ENCODE data around the gene NFAM1. TPM values are rescaled to one million over a fixed set of nuclear protein-coding genes. Genes with fewer than 3 reads are reported as not detected.

The NFAM1 gene
- total and polyA plus RNA-seq, 8 donors = 0.15 to 18.1 (median 0.83) TPM

- 71 to 85% (median 74%) methylated on average over 12 of the region's 12 CpGs for WGBS, 5 donors
These were observed 6.7 kb downstream of the NFAM1 start for GRCh38 chr22:42425337-42425988.

GRCh38 chr22:42419243-42419881 lies 12.8 kb downstream of the NFAM1 start:
- H3K36me3 ChIP-seq = no peaks in the 10 kb centered on the region
- H3K27ac ChIP-seq = no peak overlapping the region
- intact Hi-C loops (cut with DNase I; ENCODE audit: low total_unique reads) = no loop called here
- H3K4me1 ChIP-seq = peaks cover 0 to 4% (median 0%) of the 10 kb centered on the region in 4 donors
- TF ChIP-seq POLR2AphosphoS5 (IDR thresholded peaks at IDR 0.05) (no peak), POLR2A (IDR thresholded peaks at IDR 0.05) (no peak), CTCF (IDR thresholded peaks at IDR 0.05) (no peak), EP300 (IDR thresholded peaks at IDR 0.05) (no peak)
- no peak overlapping the region for H3K4me3 ChIP-seq
- H3K27me3 ChIP-seq = no peaks in the 10 kb centered on the region
- 69 to 88% (median 80%) methylated on average over 17 to 18 of the region's 18 CpGs for WGBS, 5 donors
- no peak for DNase-seq
- no peaks in the 10 kb centered on the region for H3K9me3 ChIP-seq

More at GRCh38 chr22:42425337-42425988, 6.7 kb downstream of the NFAM1 start:
- Histone ChIP-seq H3K27me3 (peaks cover 0 to 44% (median 0%) of the 10 kb centered on the region in 3 donors), H3K36me3 (no peaks in the 10 kb centered on the region), H3K27ac (no peak overlapping the region), H3K9me3 (no peaks in the 10 kb centered on the region), H3K4me1 (no peaks in the 10 kb centered on the region), H3K4me3 (no peak overlapping the region)
- TF ChIP-seq POLR2A (IDR thresholded peaks at IDR 0.05) = no peak
- TF ChIP-seq CTCF (IDR thresholded peaks at IDR 0.05) = no peak
- TF ChIP-seq POLR2AphosphoS5 (IDR thresholded peaks at IDR 0.05) = no peak
- TF ChIP-seq EP300 (IDR thresholded peaks at IDR 0.05) = no peak
- intact Hi-C loops (cut with DNase I; ENCODE audit: low total_unique reads) = no loop called here
- DNase-seq = peak in 1 of 2 donors; percentile 54

GRCh38 chr22:42418811-42419242 lies 13.4 kb downstream of the NFAM1 start:
- no peak for DNase-seq
- H3K4me1 ChIP-seq = peaks cover 0 to 4% (median 0%) of the 10 kb centered on the region in 4 donors
- 61 to 80% (median 66%) methylated on average over 10 to 12 of the region's 12 CpGs for WGBS, 5 donors
- H3K4me3 ChIP-seq = no peak overlapping the region
- no peaks in the 10 kb centered on the region for H3K36me3 ChIP-seq
- no peaks in the 10 kb centered on the region for H3K27me3 ChIP-seq
- H3K27ac ChIP-seq = no peak overlapping the region
- no peaks in the 10 kb centered on the region for H3K9me3 ChIP-seq
- TF ChIP-seq POLR2AphosphoS5 (IDR thresholded peaks at IDR 0.05) (no peak), EP300 (IDR thresholded peaks at IDR 0.05) (no peak), CTCF (IDR thresholded peaks at IDR 0.05) (no peak), POLR2A (IDR thresholded peaks at IDR 0.05) (no peak)
- intact Hi-C loops (cut with DNase I; ENCODE audit: low total_unique reads) = no loop called here

GRCh38 chr22:42417645-42418305 lies 14.4 kb downstream of the NFAM1 start:
- H3K4me1 ChIP-seq = peaks cover 0 to 4% (median 0%) of the 10 kb centered on the region in 4 donors
- no peak overlapping the region for H3K27ac ChIP-seq
- TF ChIP-seq POLR2A (IDR thresholded peaks at IDR 0.05) (no peak), CTCF (IDR thresholded peaks at IDR 0.05) (no peak), POLR2AphosphoS5 (IDR thresholded peaks at IDR 0.05) (no peak), EP300 (IDR thresholded peaks at IDR 0.05) (no peak)
- H3K4me3 ChIP-seq = no peak overlapping the region
- intact Hi-C loops (cut with DNase I; ENCODE audit: low total_unique reads) = no loop called here
- DNase-seq = no peak
- no peaks in the 10 kb centered on the region for H3K9me3 ChIP-seq
- no peaks in the 10 kb centered on the region for H3K36me3 ChIP-seq
- H3K27me3 ChIP-seq = no peaks in the 10 kb centered on the region
- 72 to 84% (median 79%) methylated on average over 11 of the region's 11 CpGs for WGBS, 5 donors
